ENCODE data around the gene APBB1IP. TPM values are rescaled to one million over a fixed set of nuclear protein-coding genes. Genes with fewer than 3 reads are reported as not detected.

APBB1IP gene
- total RNA-seq, 1 donor from 2014 or later: 67.2 TPM

- intact Hi-C loops (cut with micrococcal nuclease): loop anchor here (1.0 kb wide), 1 partner anchor 169 kb away; no protein-coding TSS in a partner anchor
Observed at GRCh38 chr10:26503911-26504310, 65.8 kb downstream of the APBB1IP start.

GRCh38 chr10:26504429-26504828 is 66.3 kb downstream of the APBB1IP start:
- intact Hi-C loops (cut with micrococcal nuclease): loop anchor here (1.0 kb wide), 1 partner anchor 169 kb away; no protein-coding TSS in a partner anchor

GRCh38 chr10:26505491-26505890 is 67.3 kb downstream of the APBB1IP start:
- intact Hi-C loops (cut with micrococcal nuclease): no loop called here

- intact Hi-C loops (cut with micrococcal nuclease): no loop called here
Observed at GRCh38 chr10:26506736-26507135, 68.6 kb downstream of the APBB1IP start.

DNA sequence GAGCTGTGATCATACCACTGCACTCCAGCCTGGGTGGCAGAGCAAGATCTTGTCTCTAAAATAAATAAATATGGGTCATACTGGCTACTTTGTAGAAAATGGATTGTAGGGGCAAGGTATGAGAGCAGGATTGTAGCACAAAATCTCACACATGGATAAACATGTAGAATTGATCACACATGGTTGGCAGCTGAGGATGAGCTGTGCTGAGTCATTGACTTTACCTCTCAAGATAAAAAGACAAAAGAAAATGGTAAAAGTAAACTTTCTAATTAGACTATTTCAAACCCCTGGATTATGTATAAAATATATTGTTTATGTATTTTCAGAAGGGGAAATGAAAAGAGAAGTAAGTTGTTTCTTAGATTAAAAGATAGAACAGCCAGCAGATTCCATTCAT is 69.3 kb downstream of the APBB1IP start:
- intact Hi-C loops (cut with micrococcal nuclease): no loop called here

DNA sequence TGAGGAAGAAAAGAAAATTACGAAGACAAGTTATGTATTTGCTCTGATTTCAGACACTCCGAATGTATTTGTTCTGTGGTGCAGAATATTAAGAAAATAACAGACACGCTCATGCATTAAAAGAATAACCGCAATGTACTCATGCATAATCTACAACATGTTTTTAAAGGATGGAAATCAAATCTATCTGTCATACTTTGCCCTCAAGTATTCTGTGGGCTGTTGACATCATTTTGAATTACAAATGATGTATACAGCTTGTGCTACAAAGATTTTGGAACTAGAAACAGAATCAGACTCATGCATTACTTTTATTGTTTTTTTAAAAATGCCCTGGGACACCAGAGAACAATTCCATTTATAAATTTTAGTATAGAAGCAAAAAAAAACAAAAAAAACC is 69.9 kb downstream of the APBB1IP start:
- intact Hi-C loops (cut with micrococcal nuclease): no loop called here

- intact Hi-C loops (cut with micrococcal nuclease): no loop called here
Observed at GRCh38 chr10:26509307-26509706, 71.2 kb downstream of the APBB1IP start.

GRCh38 chr10:26513101-26513500 is 75.0 kb downstream of the APBB1IP start:
- intact Hi-C loops (cut with micrococcal nuclease): no loop called here

DNA sequence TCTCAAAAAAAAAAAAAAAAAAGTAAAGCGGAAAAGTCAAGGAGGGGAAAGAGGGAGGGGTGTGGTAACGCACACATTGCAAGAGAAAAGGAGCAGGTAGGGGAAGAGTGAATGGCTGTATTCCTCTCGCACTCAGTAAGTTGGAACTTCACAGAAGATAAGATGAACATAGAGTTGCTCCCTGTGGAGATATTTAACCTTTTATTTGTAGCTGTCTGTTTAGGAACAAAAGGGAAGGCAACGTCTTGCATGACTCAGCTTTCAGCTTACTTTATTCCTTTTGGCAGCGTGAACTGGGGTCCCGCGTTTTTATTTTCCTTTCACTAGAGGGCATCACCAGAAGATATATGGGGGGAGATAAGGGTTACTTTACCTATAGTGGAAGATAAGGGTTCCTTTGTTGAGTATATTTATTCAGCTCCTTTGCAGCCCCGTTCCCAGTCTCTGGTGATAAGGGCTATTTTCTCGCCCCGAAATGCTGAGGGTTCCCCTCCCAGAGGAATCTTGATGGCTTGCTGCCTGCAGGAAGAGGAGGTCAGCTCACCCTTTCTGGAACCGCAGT is 78.5 kb downstream of the APBB1IP start:
- intact Hi-C loops (cut with micrococcal nuclease): no loop called here

- intact Hi-C loops (cut with micrococcal nuclease): no loop called here
Observed at GRCh38 chr10:26517141-26517867, 79.2 kb downstream of the APBB1IP start.

GRCh38 chr10:26519803-26520202 is 81.7 kb downstream of the APBB1IP start:
- intact Hi-C loops (cut with micrococcal nuclease): no loop called here

GRCh38 chr10:26520575-26520974 is 82.4 kb downstream of the APBB1IP start:
- intact Hi-C loops (cut with micrococcal nuclease): no loop called here

DNA sequence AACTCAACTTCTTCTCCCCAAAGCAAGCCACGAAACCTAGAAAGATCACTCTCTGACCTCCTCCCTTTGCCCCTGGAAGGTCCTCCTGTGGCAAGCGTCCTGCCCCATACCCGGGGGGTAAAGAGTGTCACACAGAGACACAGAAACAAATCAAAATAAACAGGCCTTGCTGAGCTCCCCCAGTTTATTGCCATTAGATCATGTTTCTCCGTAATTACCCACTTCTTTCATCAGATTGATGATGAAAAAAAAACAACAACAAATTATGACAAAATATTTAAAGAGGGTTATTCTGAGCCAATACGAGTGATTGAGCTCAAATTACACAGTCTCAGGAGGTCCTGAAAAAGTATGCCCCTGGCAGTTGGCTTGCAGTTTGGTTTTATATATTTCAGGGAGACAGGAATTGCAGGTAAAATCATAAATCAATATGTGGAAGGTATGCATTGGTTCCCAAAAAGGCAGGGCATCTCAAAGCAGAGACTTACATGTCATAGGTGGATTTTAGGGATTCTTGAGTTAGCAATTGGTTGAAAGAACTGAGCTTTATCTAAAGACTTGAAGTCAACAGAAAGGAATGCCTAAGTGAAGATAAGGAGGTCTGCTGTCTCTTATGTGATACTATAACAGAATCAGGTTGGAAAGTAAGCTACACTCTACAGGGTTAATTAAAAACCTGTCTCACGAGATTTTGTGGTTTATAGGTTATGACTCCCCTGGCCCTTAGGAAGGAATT is 86.2 kb downstream of the APBB1IP start:
- intact Hi-C loops (cut with micrococcal nuclease): no loop called here

DNA sequence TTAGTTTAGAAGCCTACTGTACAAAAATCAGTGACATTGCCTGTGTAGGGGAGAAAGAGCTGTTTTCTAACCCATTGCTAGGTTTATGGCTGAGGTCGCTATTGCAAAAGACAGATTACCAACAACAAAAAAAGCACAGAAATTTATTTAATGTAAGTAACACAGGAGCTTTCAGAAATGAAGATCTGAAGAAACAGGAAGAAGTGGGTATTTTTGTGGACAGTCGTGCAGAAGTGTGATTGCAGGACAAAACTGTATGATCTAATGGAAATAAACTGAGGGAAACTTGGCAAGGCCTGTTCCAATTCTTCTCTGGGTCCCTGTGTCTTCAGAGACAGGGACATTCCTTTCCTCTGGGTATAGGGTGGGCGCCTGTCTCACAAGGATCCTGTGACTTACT is 87.4 kb downstream of the APBB1IP start:
- intact Hi-C loops (cut with micrococcal nuclease): no loop called here

- intact Hi-C loops (cut with micrococcal nuclease): no loop called here
Observed at GRCh38 chr10:26527018-26527417, 88.9 kb downstream of the APBB1IP start.

GRCh38 chr10:26528048-26528447 is 89.9 kb downstream of the APBB1IP start:
- intact Hi-C loops (cut with micrococcal nuclease): no loop called here

DNA sequence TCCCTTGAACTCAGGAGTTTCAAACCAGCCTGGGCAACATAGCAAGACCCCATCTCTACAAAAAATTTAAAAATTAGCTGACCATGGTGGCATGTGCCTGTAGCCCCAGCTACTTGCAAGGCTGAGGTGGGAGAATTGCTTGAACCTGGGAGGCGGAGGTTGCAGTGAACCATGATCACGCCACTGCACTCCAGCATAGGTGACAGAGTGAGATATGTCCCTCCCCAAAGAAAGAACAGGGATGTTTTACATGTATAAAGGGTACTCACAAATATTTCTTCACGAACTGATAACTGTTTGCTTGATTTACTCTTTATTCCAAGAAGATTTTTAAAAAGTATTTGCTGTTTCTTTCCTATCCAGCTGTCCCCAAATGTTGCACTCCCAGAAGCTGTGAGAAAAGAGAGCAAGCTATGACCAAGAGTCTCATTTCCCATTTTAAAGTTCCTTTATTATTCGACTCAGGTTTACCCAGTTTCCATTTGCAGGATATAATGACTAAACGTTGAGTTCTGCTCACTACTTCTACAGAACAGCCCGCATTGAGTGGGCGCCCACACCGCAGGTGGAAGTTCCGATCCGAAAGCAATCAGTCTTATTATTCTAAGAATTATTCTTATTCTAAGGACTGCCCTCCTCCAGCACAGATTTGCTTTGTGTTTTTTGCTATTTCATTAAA is 90.7 kb downstream of the APBB1IP start:
- intact Hi-C loops (cut with micrococcal nuclease): no loop called here

- intact Hi-C loops (cut with micrococcal nuclease): no loop called here
Observed at GRCh38 chr10:26534384-26534783, 96.2 kb downstream of the APBB1IP start.

GRCh38 chr10:26540601-26541000 is 102.5 kb downstream of the APBB1IP start:
- intact Hi-C loops (cut with micrococcal nuclease): no loop called here

GRCh38 chr10:26543567-26544306 is 105.6 kb downstream of the APBB1IP start:
- intact Hi-C loops (cut with micrococcal nuclease): no loop called here

DNA sequence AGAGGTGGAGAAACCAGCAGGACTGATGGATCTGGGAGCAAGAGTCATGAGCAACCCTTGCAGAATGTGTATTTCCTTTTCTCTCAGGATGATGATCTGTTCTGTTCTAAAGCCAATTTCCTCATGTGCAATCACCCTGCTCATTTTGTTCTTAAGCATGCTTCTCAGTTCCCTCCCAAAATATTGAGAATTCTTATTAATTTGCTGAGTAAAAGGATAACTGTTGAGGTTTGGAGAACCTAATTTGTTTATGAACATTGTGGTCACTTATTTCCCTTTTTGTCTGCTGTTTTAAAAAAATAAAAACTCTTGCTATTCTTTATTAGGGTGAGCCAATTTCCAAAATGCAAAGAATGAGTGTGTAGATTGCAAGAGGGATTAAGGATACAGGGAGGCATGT is 106.8 kb downstream of the APBB1IP start:
- intact Hi-C loops (cut with micrococcal nuclease): no loop called here
